NCI-H2227 (cell line): Measurements from ENCODE around the gene GNS.

Experiments
- DNase-seq: peaks from one replicate; lab custom pipeline; 2025; ENCODE audit not compliant: unreplicated experiment; lab: John Stamatoyannopoulos, UW

Gene GNS

DNA sequence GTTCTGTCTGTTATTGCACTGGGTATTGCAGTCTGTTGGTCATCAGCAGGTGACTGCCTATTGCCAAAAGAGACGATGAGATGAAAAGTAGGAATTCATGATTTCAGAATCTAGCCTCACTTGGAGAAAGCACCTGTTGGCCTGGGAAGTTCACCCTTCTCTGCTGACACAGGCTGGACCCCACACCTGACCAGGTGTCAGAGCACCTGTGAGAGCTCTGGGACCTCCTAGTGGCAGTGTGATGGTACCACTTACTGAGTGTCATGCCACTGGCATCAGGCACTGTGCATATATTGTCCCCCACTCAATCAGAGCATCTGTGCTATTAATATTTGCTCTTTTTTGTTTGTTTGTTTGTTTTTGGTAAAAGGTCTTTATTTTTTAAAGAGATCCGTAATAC lies 81.0 kb downstream of the GNS start:
- no peak for DNase-seq

DNA sequence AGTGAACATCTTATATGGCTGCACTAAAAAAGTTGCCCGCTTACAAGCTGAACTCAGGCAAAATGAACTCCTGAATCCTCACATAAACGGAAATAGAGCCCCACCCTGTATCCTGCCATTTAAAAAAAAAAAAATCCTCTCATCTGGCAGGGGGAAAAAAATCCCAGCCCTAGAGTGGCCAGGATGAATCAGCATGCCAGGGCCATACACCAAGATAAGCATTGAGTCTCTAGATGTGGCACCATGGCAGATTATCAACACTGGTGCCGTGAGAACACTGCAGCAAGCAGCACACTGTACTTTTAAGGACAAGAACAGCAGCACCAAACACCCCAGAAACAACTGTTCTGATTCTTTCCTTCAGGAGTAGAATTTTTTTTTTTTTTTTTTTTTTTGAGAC lies 83.4 kb downstream of the GNS start:
- no peak for DNase-seq

DNA sequence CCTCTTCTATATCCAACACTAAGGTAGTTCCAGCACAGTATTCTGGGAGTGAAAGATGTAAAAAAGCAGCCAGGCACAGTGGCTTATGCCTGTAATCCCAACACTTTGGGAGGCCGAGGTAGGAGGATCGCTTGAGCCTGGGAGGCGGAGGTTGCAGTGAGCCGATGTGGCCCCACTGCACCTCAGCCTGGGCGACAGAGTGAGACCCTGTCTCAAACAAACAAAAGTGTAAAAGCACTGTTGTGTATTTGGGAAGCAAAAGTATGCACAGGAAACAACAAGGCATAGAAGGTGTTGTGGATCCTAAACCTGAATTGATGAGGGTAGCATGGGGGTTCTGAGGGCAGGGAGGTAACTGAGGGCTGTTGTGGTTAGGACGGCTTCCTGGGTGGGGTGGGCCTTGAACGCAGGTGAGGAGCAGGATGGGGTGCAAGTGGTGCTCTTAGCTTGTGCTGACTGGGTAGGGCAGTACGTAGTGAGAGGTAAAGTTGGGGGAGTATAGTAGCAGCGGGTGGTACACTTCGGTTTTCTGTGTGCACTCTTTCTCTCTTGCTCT lies 84.8 kb downstream of the GNS start:
- no peak for DNase-seq

DNA sequence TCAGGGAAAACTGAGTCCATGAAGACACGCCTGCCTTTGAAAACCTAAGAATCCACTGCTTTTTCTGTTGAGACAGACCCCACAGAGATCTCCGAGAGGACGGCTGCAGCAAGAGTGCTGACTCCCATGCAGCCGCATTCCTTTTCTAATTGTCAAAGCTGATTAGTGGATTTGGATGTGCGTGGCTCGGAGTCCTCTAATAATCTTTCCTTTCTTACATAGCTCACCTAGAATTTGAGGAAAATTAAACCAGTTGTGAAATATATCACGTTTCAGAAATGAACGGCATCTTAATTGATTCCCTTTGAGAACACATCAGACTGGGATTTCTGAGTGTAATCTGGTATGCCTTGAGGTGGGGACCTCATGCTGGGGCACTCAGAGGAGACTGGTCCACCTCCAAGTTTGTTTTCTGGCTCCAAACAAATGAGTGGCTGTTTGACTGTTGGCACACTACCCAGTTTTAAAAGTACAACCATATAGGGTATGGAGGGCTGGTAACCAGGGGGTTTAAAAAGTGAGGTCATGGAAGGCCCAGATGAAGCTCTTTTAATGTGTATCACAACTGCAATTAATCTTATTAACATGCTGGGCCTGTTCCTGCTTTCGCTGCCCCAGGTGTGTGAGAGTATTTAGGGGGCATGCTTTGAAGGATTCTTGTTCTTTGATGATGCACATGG lies 85.6 kb downstream of the GNS start:
- DNase-seq: no peak

DNA sequence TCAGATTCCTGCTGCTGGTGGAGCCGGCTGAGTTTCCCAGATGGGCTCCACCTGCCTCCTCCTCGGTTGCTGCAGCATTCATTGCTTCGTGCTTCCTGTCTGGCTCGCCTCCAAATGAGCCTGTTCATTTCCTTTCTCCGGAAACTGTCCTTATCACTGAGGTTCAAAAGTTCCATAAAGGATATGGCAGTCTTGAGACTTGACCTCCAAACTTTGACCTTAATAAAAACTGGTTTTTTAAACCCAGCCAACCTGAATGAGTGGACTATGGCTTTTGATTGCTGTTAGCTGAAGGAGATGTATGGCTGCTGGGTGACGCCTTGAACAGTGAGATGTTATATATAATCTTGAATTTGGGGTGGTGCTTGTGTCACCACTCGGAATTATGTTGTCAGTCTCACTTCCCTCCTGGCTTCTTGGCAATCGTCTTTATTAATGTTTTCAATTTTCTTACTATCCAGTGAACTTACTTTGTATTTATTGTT lies 86.2 kb downstream of the GNS start:
- DNase-seq: peak; percentile 50

DNA sequence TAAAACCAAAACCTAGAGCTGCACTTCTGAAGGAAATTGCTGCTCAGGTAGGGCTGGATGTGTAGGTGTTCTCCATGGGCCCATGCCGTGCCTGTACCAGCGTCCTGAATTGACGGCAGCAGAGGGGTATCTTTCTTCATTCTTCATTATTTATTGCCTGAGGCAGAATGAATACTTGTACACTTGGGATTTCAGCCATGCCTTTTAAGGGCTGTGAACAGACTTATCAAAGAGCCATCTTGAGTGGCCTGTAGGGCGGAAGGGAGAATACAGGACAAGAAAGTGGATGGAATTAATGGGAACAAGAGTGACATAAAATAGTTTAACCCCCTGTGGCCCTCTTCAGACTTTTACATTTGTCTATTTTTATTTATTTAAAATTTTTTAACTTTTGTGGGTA lies 87.5 kb downstream of the GNS start:
- no peak for DNase-seq

DNA sequence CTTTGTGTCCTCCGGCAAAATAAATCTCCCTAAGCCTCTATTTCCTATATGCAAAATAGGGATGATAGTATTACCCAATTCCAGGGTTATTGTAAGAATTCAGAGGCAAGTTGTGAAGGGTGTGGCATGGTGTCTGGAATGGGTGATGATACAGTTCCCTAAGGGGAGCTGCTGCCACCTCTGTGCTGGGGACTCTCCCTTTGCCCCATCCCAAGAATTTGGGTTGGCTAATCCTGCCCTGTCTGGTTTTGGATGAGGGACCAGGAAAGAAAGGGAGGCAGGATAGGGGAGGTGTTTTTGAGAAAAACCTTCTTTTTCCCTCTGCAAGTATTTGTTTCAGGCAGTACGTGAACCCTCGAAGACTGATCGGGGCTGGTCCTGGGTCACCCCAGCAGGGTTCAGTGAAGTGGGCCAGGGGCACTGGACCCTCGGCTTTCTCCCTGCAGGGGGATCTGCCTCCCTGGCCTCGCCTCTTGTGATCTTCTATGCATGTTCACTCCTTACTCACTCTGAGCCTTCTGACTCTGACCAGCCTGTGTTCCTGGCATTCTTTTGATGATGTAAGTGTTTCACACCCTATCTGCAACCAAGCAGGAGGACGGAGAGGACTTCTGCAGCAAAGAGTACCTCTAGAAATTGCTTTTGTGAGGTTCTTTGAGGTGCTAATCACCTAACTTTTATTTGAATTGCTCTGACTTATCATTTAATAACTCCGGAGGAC lies 88.1 kb downstream of the GNS start:
- no peak for DNase-seq

DNA sequence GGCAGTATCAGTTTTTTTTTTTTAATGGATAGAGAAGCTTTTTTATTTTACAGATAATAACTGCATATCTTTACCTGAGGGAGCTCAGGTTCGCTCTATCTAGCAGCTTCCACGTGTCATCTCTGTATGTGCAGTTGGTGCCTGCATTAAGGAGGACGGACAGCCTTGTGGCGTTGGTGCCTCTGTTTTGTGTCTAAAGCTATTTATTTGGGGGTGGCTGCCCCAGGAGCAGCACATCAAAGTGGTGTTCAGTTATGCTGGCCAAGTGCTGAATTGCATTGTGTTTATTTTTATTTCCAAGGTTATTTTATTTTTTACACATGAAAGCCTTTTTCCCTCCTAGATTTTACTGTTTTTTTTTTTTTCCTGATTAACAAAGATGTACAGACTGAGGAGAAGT lies 89.2 kb downstream of the GNS start:
- no peak for DNase-seq

DNA sequence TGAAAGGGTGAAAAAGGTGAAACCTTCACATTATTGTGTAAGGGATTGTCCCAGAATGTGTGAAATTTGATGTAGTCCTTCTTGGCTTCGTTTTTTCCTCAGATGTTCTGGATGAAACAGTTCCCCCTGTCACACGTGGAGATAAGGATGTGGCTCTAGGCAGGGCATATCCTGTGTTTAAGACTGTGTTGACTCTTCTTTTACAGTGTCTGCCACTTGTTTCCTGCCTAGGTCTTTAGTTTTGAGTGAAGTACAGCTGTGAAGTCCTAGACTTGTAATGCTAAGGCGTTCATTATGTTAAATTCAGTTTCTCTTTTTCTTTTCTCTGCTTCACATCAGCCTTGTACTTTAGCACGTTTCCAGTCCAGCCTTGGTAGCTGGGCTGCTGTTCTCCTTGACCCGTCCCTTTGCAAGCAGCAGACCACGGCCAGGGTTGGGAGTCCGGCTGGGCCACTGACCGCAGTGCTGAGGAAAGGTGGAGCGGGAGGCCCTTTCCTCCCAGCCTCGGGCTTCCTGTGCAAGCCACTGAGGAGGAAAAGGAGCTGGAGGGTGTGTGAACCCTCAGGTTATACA lies 89.8 kb downstream of the GNS start:
- peak; percentile 18 for DNase-seq

DNA sequence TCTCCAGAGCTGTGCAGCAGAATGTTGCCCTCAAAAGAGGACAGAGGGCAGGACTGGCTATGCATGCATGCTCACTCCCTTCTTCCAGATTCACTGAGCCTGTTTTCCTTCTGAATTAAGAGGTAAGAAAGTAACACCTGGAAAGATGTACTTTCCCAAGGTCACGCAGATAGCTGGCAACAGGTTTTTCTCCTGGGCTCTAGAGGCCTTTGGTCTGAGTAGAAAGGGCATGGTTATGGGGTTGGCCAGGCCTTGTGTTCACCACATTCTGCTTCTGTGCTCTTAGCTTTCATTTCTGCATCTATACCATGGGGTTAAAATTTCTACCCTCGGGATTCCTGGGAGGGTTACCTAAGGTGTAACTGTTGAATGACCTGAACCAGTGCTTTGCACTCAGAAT lies 91.4 kb downstream of the GNS start:
- no peak for DNase-seq

DNA sequence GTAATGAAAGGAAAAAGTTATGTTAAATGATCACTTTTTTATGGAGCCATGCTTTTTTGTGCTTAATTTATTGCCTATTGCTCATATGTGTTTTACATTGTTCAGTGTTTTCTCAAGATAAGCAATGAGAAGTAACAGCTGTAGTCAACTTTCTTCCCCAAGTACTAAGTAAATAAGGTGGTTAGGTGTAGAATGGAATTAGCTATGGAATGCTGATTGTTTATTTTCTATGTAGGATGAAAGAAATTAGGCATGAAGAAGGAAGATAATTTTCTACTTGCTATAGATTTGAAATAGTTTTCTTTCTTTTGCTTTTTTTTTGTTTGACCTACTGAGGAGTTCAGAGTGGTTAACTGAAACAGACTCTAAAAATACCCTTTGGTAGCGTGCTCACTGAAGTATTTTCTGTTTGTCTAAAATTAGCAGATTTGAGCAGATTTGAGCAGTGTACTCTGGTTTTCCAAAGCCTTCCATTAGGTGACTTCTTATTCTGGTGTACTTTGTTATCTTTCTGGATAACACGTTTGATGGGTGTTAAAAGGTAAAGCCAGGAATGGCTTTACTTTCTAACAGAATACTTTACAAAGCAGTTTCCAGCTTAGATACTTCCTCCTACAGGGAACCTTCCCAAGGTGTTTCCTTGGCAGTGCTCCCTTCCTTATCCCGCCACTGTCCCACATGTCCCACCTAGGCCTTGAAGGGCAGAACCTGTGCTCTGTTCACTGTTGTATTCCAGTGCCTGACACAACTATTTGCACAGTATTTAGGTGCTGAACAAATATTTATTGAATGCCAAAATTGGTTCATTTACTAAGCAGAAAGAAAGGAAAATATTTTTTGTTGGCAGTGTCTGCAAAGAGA lies 92.9 kb downstream of the GNS start:
- DNase-seq: no peak

DNA sequence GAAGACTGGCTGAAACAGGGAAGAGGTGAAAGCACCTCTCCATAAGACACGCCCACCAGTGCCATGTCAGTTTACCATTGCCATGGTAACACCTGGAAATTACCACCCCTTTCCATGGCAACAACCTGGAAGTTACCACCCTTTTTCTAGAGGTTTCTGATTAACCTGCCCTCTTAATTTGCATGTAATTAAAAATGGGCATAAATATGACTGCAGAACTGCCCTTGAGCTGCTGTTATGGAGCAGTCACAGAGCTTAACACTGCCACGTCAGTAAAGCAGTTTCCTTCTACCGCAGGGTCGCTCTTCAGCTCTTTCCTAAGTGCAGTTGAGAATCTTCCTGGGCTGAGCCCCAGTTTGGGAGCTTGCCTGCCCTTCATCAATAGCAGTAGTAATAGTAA lies 93.7 kb downstream of the GNS start:
- DNase-seq: no peak
